GM12878 (cell line): Measurements from ENCODE around the gene SSBP3. TPM values are rescaled to one million over a fixed set of nuclear protein-coding genes. Genes with fewer than 3 reads are reported as not detected.

Experiments used
- ATAC-seq: fragments of 200-7000 bp; cut with Tn5 transposase; 3 replicates; pipeline ENCODE4 v1.9.1; 2020; ENCODE audit warnings: mild to moderate bottlenecking, moderate library complexity
- BruUV-seq: library from RNA; stranded (reverse); fragments of 400-500 nt; replicated peaks from 2 replicates; lab custom pipeline; 2021; lab: Mats Ljungman, UMichigan
- CTCF ChIA-PET: fragments of 300-600 bp; sonication (Branson Sonifier 250); formaldehyde crosslinking; extraction: SDS; loops from one replicate; lab custom pipeline; 2021; ENCODE audit warnings: inconsistent platforms; lab: Yijun Ruan, JAX
- POLR2A ChIA-PET: fragments of 350-600 bp; formaldehyde crosslinking; extraction: SDS; loops from one replicate; lab custom pipeline; 2021; ENCODE audit warnings: inconsistent platforms; lab: Charles Lee
- RAD21 ChIA-PET: fragments of 300-600 bp; sonication (Branson Sonifier 250); formaldehyde crosslinking; loops from one replicate; lab custom pipeline; 2023; ENCODE audit warnings: antibody characterized with exemption; ENCODE audit not compliant: unreplicated experiment; lab: Charles Lee
- SMC1A ChIA-PET: fragments of 300-600 bp; sonication (Branson Sonifier 250); formaldehyde crosslinking; loops from one replicate; lab custom pipeline; 2023; ENCODE audit not compliant: unreplicated experiment, uncharacterized antibody; lab: Charles Lee
- DNase-seq: peaks from one replicate; pipeline ENCODE4 v3.0.0-alpha.2; 2011; ENCODE audit warnings: low read depth, low spot score
- FAIRE-seq: peaks from 3 replicates; lab custom pipeline; 2011; peaks lifted over from hg19 to GRCh38; lab: Jason Lieb, UNC
- H2AFZ ChIP-seq: 2 replicates; pipeline ENCODE4 v1.6.0; 2011; ENCODE audit warnings: low read depth, low read length, control low read depth; ENCODE audit not compliant: control insufficient read depth
- H3K27ac ChIP-seq: 2 replicates; pipeline ENCODE4 v1.5.1; 2011; ENCODE audit warnings: control low read depth; ENCODE audit not compliant: control insufficient read depth, insufficient read depth
- H3K27me3 ChIP-seq, 2 experiments: replicated peaks in 1 of 2; 2 replicates each; pipeline versions ENCODE4 v1.6.0 to v1.6.1; 2011; ENCODE audit warnings: low read length in 1 of 2; ENCODE audit not compliant: control insufficient read depth in 2 of 2, insufficient read depth in 2 of 2
- H3K36me3 ChIP-seq, 2 experiments: 2 replicates each; pipeline ENCODE4 v1.5.1; 2011; ENCODE audit warnings: low read length in 1 of 2; ENCODE audit not compliant: control insufficient read depth in 2 of 2, insufficient read depth in 2 of 2
- H3K4me1 ChIP-seq: 2 replicates; pipeline ENCODE4 v1.6.1; 2011; ENCODE audit warnings: mild to moderate bottlenecking, low read length, moderate library complexity, mixed read lengths; ENCODE audit not compliant: control insufficient read depth, insufficient read depth
- H3K4me2 ChIP-seq: 2 replicates; pipeline ENCODE4 v1.6.0; 2011; ENCODE audit warnings: control low read depth; ENCODE audit not compliant: control insufficient read depth, insufficient read depth
- H3K4me3 ChIP-seq: fragments of 200-600 bp; sonication (generic); 2 replicates; pipeline ENCODE4 v1.5.1; 2016
- H3K79me2 ChIP-seq: 2 replicates; pipeline ENCODE4 v1.6.0; 2011; ENCODE audit warnings: low read length; ENCODE audit not compliant: control insufficient read depth, insufficient read depth
- H3K9ac ChIP-seq: 2 replicates; pipeline ENCODE4 v1.8.0; 2011; ENCODE audit warnings: low read length, control low read depth, mixed read lengths; ENCODE audit not compliant: control insufficient read depth, insufficient read depth
- H3K9me3 ChIP-seq: replicated peaks from 3 replicates; pipeline ENCODE4 v1.5.1; 2011; ENCODE audit warnings: mild to moderate bottlenecking, low read length; ENCODE audit not compliant: control insufficient read depth, insufficient read depth
- H4K20me1 ChIP-seq: 2 replicates; pipeline ENCODE4 v1.6.0; 2011; ENCODE audit not compliant: control insufficient read depth, insufficient read depth
- CHD4 ChIP-seq: fragments of 200-600 bp; sonication (generic); IDR thresholded peaks from 2 replicates; pipeline ENCODE4 v1.6.1; 2016; ENCODE audit warnings: mild to moderate bottlenecking
- FOXK2 ChIP-seq: fragments of 450-650 bp; IDR thresholded peaks from 2 replicates; pipeline ENCODE4 v1.6.1; 2017; ENCODE audit warnings: mild to moderate bottlenecking, moderate library complexity
- GATAD2B ChIP-seq: fragments of 450-650 bp; conservative IDR thresholded peaks from 2 replicates; pipeline ENCODE4 v1.6.1; 2017; ENCODE audit warnings: low read depth, mild to moderate bottlenecking, moderate library complexity
- RAD21 ChIP-seq: IDR thresholded peaks from 2 replicates; pipeline ENCODE4 v1.6.1; 2011; ENCODE audit warnings: mild to moderate bottlenecking, low read depth, low read length, moderate library complexity; ENCODE audit not compliant: insufficient read depth
- ZNF274 ChIP-seq: IDR thresholded peaks from one replicate; pipeline ENCODE4 v1.8.0; 2011; ENCODE audit not compliant: insufficient read length, insufficient read depth
- WGBS: methylation state at CpG from one replicate; pipeline ENCODE4 v1.1.6; 2016; ENCODE audit warnings: low lambda C conversion rate; ENCODE audit not compliant: insufficient replicate concordance, insufficient coverage; ENCODE audit errors: missing lambda C conversion rate; 5-methylcytosine and 5-hydroxymethylcytosine counted together
- in situ Hi-C: fragments of 300-500 bp; cut with MboI; formaldehyde crosslinking; loops from 9 replicates; pipeline ENCODE4 v1.14.3; 2018; ENCODE audit warnings: mixed read lengths
- intact Hi-C: fragments of 100-400 bp; cut with micrococcal nuclease; formaldehyde crosslinking; loops from one replicate; pipeline ENCODE4 v1.14.2; 2022; ENCODE audit not compliant: unreplicated experiment
- polyA plus RNA-seq, 11 experiments: library from polyadenylated mRNA; depleted of rRNA in 4 of 11; unstranded in 6 of 11; stranded (reverse) in 5 of 11; fragments of >200 nt; fragmentation: Nextera tagmentation in 4 of 11; fragmentation: Illumina TruSeq in 1 of 11; extraction: Ambion mirVana in 4 of 11; extraction: Trizol in 1 of 11; gene quantifications; 1 replicate in 1 of 11; 2 replicates in 10 of 11; pipeline versions ENCODE4 v1.2.1 to v1.2.3, GENCODE V29; 2011 to 2016; ENCODE audit warnings: inconsistent platforms in 2 of 11, missing spikeins in 2 of 11, low read depth in 1 of 11
- total RNA-seq, 4 experiments: library from RNA; depleted of rRNA in 3 of 4; stranded (reverse); fragments of >200 nt in 3 of 4; fragmentation: Illumina TruSeq in 1 of 4; extraction: Trizol in 1 of 4; gene quantifications; 2 replicates each; pipeline versions ENCODE4 v1.2.1 to v1.2.3, GENCODE V29; 2013 to 2021
- TF ChIP-seq, protein P1 (sequence below): fragments of 450-650 bp; IDR thresholded peaks from 2 replicates; pipeline ENCODE4 v1.6.1; 2017; ENCODE audit warnings: mild to moderate bottlenecking, moderate library complexity
- TF ChIP-seq, protein P2 (sequence below): IDR thresholded peaks from 2 replicates; pipeline ENCODE4 v1.6.1; 2011; ENCODE audit warnings: low read depth, low read length, improper control_type of control experiment, borderline replicate concordance
- TF ChIP-seq, protein P3 (sequence below): fragments of 450-650 bp; IDR thresholded peaks from 2 replicates; pipeline ENCODE4 v1.6.1; 2017; ENCODE audit warnings: mild to moderate bottlenecking, moderate library complexity
- TF ChIP-seq, protein P4 (sequence below): IDR thresholded peaks from 2 replicates; pipeline ENCODE4 v1.6.1; 2012; ENCODE audit warnings: improper control_type of control experiment, low read depth, low read length; ENCODE audit not compliant: insufficient replicate concordance

Gene SSBP3
- total and polyA plus RNA-seq, 10 of the 15 experiments (the other 5 are each of a cell fraction or from before 2014, with no cell fraction given): 4.1 to 51.7 (median 17.1) TPM

DNA sequence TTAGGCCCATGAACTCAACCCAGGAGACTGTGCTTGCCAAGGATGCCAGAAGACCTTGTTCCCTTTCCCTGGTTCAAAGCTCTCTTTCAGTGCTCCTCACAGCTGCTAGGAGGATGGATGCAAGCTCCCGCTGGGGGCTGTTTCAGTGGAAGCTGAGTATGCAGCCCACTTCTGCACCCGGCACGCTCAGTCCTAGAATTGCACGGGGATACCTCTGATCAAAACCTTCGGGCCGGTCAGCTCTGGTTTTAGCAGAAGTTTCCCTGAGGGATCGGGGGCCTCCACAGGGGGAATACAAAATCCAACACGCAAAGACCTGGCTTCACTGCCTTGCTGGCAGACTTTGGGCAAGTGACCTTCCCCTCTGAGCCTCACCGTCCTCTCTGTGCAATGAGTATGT is 4.2 kb upstream of the SSBP3 start:
- Histone ChIP-seq H4K20me1 (no peaks in the 10 kb centered on the region), H3K4me2 (no peak overlapping the region), H3K9me3 (no peaks in the 10 kb centered on the region), H3K4me1 (peaks cover 24% of the 10 kb centered on the region), H2AFZ (no peak overlapping the region), H3K79me2 (peaks cover 2% of the 10 kb centered on the region), H3K36me3 (no peaks in the 10 kb centered on the region), H3K27ac (no peak overlapping the region), H3K27me3 (no peaks in the 10 kb centered on the region; a peak in 1 of 4 replicates), H3K4me3 (no peak overlapping the region), H3K9ac (no peak overlapping the region)
- CTCF ChIA-PET: no interaction called here
- 96% methylated on average over 9 of the region's 9 CpGs for WGBS
- RAD21 ChIA-PET: interaction anchor here (0.9 kb wide), 1 partner anchor 79 kb away, joined by 3 read pairs; no protein-coding TSS in a partner anchor
- ATAC-seq (no peak), FAIRE-seq (no peak), DNase-seq (no peak)
- in situ Hi-C loops: loop anchor here (5.0 kb wide), 1 partner anchor 77 kb away; no protein-coding TSS in a partner anchor
- SMC1A ChIA-PET: no interaction called here
- no TSS peak for BruUV-seq
- intact Hi-C loops: no loop called here
- POLR2A ChIA-PET: no interaction called here
- TF ChIP-seq, protein P1, sequence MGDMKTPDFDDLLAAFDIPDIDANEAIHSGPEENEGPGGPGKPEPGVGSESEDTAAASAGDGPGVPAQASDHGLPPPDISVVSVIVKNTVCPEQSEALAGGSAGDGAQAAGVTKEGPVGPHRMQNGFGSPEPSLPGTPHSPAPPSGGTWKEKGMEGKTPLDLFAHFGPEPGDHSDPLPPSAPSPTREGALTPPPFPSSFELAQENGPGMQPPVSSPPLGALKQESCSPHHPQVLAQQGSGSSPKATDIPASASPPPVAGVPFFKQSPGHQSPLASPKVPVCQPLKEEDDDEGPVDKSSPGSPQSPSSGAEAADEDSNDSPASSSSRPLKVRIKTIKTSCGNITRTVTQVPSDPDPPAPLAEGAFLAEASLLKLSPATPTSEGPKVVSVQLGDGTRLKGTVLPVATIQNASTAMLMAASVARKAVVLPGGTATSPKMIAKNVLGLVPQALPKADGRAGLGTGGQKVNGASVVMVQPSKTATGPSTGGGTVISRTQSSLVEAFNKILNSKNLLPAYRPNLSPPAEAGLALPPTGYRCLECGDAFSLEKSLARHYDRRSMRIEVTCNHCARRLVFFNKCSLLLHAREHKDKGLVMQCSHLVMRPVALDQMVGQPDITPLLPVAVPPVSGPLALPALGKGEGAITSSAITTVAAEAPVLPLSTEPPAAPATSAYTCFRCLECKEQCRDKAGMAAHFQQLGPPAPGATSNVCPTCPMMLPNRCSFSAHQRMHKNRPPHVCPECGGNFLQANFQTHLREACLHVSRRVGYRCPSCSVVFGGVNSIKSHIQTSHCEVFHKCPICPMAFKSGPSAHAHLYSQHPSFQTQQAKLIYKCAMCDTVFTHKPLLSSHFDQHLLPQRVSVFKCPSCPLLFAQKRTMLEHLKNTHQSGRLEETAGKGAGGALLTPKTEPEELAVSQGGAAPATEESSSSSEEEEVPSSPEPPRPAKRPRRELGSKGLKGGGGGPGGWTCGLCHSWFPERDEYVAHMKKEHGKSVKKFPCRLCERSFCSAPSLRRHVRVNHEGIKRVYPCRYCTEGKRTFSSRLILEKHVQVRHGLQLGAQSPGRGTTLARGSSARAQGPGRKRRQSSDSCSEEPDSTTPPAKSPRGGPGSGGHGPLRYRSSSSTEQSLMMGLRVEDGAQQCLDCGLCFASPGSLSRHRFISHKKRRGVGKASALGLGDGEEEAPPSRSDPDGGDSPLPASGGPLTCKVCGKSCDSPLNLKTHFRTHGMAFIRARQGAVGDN: no peak
- TF ChIP-seq, protein P2, sequence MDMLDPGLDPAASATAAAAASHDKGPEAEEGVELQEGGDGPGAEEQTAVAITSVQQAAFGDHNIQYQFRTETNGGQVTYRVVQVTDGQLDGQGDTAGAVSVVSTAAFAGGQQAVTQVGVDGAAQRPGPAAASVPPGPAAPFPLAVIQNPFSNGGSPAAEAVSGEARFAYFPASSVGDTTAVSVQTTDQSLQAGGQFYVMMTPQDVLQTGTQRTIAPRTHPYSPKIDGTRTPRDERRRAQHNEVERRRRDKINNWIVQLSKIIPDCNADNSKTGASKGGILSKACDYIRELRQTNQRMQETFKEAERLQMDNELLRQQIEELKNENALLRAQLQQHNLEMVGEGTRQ: no peak
- TF ChIP-seq CHD4 (no peak), FOXK2 (no peak), GATAD2B (no peak), RAD21 (no peak), ZNF274 (no peak)
- TF ChIP-seq, protein P3, sequence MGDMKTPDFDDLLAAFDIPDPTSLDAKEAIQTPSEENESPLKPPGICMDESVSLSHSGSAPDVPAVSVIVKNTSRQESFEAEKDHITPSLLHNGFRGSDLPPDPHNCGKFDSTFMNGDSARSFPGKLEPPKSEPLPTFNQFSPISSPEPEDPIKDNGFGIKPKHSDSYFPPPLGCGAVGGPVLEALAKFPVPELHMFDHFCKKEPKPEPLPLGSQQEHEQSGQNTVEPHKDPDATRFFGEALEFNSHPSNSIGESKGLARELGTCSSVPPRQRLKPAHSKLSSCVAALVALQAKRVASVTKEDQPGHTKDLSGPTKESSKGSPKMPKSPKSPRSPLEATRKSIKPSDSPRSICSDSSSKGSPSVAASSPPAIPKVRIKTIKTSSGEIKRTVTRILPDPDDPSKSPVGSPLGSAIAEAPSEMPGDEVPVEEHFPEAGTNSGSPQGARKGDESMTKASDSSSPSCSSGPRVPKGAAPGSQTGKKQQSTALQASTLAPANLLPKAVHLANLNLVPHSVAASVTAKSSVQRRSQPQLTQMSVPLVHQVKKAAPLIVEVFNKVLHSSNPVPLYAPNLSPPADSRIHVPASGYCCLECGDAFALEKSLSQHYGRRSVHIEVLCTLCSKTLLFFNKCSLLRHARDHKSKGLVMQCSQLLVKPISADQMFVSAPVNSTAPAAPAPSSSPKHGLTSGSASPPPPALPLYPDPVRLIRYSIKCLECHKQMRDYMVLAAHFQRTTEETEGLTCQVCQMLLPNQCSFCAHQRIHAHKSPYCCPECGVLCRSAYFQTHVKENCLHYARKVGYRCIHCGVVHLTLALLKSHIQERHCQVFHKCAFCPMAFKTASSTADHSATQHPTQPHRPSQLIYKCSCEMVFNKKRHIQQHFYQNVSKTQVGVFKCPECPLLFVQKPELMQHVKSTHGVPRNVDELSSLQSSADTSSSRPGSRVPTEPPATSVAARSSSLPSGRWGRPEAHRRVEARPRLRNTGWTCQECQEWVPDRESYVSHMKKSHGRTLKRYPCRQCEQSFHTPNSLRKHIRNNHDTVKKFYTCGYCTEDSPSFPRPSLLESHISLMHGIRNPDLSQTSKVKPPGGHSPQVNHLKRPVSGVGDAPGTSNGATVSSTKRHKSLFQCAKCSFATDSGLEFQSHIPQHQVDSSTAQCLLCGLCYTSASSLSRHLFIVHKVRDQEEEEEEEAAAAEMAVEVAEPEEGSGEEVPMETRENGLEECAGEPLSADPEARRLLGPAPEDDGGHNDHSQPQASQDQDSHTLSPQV: no peak
- TF ChIP-seq, protein P4, sequence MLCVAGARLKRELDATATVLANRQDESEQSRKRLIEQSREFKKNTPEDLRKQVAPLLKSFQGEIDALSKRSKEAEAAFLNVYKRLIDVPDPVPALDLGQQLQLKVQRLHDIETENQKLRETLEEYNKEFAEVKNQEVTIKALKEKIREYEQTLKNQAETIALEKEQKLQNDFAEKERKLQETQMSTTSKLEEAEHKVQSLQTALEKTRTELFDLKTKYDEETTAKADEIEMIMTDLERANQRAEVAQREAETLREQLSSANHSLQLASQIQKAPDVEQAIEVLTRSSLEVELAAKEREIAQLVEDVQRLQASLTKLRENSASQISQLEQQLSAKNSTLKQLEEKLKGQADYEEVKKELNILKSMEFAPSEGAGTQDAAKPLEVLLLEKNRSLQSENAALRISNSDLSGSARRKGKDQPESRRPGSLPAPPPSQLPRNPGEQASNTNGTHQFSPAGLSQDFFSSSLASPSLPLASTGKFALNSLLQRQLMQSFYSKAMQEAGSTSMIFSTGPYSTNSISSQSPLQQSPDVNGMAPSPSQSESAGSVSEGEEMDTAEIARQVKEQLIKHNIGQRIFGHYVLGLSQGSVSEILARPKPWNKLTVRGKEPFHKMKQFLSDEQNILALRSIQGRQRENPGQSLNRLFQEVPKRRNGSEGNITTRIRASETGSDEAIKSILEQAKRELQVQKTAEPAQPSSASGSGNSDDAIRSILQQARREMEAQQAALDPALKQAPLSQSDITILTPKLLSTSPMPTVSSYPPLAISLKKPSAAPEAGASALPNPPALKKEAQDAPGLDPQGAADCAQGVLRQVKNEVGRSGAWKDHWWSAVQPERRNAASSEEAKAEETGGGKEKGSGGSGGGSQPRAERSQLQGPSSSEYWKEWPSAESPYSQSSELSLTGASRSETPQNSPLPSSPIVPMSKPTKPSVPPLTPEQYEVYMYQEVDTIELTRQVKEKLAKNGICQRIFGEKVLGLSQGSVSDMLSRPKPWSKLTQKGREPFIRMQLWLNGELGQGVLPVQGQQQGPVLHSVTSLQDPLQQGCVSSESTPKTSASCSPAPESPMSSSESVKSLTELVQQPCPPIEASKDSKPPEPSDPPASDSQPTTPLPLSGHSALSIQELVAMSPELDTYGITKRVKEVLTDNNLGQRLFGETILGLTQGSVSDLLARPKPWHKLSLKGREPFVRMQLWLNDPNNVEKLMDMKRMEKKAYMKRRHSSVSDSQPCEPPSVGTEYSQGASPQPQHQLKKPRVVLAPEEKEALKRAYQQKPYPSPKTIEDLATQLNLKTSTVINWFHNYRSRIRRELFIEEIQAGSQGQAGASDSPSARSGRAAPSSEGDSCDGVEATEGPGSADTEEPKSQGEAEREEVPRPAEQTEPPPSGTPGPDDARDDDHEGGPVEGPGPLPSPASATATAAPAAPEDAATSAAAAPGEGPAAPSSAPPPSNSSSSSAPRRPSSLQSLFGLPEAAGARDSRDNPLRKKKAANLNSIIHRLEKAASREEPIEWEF: no peak
